Stomach (tissue), 4 donors: ENCODE data around the gene MET.
"Not testable (repeated sequence)": the region's sequence is repeated elsewhere in the genome, so short reads cannot be mapped to it uniquely, and the experiment has no call there.

Experiments
- POLR2A ChIP-seq, 4 donors: fragments of 450-650 bp; IDR thresholded peaks; one replicate each; pipeline ENCODE4 v1.6.1; 2016; ENCODE audit warnings: antibody characterized with exemption in 4 of 4, control low read depth in 2 of 4, mild to moderate bottlenecking in 1 of 4, moderate library complexity in 1 of 4
- TF ChIP-seq, protein P1 (sequence below), 7 experiments: fragments of 450-650 bp in 4 of 7; fragments of 200-600 bp in 3 of 7; sonication (generic) in 3 of 7; IDR thresholded peaks; one replicate each; pipeline ENCODE4 v1.5.1; 2016 to 2019; ENCODE audit warnings: antibody characterized with exemption in 7 of 7, control low read depth in 2 of 7, mild to moderate bottlenecking in 1 of 7

DNA sequence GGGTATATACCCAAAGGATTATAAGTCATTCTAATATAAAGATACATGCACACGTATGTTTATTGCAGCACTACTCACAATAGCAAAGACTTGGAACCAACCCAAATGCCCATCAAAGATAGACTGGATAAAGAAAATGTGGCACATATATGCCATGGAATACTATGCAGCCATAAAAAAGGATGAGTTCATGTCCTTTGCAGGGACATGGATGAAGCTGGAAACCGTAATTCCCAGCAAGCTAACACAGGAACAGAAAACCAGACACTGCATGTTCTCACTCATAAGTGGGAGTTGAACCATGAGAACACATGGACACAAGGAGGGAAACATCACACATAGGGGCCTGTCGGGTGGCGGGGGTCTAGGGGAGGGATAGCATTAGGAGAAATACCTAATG lies 79.1 kb downstream of the MET start:
- TF ChIP-seq, protein P1, sequence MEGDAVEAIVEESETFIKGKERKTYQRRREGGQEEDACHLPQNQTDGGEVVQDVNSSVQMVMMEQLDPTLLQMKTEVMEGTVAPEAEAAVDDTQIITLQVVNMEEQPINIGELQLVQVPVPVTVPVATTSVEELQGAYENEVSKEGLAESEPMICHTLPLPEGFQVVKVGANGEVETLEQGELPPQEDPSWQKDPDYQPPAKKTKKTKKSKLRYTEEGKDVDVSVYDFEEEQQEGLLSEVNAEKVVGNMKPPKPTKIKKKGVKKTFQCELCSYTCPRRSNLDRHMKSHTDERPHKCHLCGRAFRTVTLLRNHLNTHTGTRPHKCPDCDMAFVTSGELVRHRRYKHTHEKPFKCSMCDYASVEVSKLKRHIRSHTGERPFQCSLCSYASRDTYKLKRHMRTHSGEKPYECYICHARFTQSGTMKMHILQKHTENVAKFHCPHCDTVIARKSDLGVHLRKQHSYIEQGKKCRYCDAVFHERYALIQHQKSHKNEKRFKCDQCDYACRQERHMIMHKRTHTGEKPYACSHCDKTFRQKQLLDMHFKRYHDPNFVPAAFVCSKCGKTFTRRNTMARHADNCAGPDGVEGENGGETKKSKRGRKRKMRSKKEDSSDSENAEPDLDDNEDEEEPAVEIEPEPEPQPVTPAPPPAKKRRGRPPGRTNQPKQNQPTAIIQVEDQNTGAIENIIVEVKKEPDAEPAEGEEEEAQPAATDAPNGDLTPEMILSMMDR (IDR thresholded peaks at IDR 0.05): not testable (repeated sequence)
- not testable (repeated sequence) for TF ChIP-seq POLR2A (IDR thresholded peaks at IDR 0.05)
